HTERT RPE-1 (cell line): ENCODE results near the gene CTDSP2.
"Not testable (repeated sequence)": the region's sequence is repeated elsewhere in the genome, so short reads cannot be mapped to it uniquely, and the experiment has no call there.

Experiments
- in situ Hi-C: fragments of 300-500 bp; cut with MboI; formaldehyde crosslinking; loops from 4 replicates; pipeline ENCODE4 v1.14.3; 2020; ENCODE audit warnings: low sequenced_read_pairs

The CTDSP2 gene, protein sequence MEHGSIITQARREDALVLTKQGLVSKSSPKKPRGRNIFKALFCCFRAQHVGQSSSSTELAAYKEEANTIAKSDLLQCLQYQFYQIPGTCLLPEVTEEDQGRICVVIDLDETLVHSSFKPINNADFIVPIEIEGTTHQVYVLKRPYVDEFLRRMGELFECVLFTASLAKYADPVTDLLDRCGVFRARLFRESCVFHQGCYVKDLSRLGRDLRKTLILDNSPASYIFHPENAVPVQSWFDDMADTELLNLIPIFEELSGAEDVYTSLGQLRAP

DNA sequence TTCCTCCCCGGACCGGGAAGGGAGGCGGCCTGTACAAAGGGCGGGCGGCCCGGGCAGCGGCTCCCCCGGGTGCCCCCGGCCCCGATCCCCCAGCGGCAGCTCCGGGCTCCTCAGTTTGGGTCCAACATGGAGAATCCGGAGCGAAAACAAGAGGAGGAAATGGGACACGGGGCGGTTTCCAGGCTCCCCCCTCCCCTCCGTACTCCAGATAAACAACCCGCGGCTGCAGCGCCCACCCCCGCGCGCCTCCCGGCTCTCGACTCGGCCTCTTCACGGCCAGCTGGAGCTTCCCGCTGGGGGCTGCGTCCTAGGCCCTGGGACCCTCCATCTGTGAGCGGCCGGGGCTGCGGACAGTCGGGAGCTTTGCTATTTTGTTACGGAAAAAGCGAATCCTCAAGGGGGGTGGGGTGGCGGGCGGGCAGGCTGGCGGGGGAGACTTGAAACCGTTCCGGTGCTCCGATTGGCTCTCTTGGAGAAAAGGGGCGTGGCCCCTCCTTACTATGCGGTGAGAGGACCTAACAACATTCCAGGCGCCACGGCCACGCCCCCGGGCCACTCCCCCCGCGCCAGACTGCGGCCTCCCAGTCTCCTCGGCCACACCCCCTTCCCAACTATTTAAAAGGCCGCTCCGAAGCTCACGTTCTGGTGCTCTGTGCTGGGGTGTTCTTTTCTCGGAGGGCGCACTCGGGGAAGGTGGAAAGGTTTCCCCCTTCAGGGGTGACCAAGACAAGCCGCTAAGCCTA, at the start of gene CTDSP2:
Gene CTDSP2, minus strand, starts transcription at position 153 of the 743 bp plus-strand sequence. CDS start 294 bp downstream, outside the sequence.
- in situ Hi-C loops: no loop called here

DNA sequence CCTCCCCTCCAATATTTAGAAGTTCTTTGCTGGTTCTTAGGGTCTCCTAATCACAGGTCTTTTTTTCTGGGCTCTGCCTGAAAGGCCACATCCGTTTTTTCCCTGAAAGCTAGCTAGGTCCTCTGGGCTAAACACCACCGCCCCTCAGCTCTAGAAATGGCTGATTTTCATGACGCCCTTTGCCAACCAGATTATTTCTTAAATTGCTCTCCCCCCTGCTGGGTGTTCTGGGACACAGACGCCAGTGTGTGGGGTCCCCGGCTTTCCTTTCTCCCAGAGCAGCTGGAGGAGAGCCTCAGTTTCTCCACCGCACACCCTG, 49.5 kb upstream of the CTDSP2 start:
- in situ Hi-C loops: no loop called here

DNA sequence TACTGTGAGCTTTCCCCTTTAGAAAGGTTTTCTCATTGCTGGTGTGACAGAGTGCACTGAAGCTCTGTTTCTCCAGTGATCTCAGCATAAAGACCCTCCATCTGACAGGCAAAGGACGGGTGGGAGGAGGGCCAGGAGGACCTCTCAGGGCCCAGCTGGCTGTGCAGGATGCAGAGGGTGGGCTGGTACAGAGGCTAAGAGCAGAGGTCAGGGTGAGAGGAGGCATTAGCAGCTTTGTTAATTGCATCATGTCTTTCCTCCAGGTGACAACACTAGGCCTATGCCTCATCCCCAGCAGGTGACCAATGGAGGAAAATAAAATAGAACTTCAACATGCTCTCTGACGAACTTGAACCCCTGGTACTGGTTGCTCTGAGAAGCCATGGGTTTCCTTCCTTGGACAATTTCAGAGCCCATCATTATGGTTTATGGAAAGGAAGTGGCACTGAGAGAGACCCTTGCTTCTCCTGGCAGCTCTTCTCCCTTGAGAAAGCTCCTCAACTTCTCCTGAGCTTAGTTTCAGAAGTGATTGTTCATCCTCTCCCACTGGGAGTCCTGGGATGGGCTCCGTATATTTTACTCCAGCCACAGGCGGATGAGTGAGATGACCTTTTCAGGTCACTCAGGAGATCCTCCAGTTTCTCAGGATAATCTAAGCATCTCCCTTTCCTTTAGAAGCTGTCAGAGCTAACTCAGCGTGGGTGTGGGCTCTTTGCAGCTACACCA, 49.0 kb upstream of the CTDSP2 start:
- in situ Hi-C loops: no loop called here

DNA sequence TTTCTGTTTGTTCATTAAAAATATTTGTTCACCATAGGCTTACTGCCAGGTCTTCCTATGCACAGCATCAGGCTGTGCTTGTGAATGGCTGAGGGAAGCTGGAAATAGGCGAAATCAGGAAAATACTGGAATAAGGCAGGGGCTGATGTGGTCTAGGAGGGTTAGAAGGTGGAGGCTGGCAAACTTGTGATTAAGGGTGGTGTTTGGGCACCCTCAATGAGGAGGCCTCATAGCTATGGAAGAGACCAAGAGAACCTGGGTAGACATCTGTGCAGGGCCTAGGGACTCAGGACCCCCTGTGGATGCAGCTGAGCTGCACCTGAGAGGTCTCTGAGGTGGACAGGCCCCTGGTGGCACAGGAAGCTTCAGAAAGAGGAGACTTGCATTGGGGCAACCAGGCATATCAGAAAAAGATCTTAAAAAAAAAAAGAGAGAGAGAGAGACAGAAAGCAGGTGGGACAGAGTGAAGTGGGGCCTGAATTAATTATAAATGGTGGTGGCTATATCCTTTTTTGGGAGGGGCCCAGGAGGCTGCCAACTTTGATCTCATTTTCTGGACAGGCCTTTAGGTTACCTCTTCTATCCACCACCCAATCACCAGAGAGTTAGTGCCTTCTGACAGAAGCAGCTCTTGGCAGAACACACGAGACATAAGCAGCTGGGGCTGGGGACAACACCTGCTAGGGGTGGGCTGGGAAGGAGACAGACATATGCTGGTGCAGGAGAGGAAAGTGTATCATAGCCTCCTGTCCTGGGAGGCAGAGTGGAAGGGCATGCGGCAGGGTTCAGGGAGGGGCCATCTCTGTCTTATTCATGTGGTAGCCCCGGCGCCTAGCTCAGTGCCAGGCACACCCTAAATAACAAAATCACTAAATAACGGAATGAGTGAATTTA, 48.1 kb upstream of the CTDSP2 start:
- in situ Hi-C loops: no loop called here

DNA sequence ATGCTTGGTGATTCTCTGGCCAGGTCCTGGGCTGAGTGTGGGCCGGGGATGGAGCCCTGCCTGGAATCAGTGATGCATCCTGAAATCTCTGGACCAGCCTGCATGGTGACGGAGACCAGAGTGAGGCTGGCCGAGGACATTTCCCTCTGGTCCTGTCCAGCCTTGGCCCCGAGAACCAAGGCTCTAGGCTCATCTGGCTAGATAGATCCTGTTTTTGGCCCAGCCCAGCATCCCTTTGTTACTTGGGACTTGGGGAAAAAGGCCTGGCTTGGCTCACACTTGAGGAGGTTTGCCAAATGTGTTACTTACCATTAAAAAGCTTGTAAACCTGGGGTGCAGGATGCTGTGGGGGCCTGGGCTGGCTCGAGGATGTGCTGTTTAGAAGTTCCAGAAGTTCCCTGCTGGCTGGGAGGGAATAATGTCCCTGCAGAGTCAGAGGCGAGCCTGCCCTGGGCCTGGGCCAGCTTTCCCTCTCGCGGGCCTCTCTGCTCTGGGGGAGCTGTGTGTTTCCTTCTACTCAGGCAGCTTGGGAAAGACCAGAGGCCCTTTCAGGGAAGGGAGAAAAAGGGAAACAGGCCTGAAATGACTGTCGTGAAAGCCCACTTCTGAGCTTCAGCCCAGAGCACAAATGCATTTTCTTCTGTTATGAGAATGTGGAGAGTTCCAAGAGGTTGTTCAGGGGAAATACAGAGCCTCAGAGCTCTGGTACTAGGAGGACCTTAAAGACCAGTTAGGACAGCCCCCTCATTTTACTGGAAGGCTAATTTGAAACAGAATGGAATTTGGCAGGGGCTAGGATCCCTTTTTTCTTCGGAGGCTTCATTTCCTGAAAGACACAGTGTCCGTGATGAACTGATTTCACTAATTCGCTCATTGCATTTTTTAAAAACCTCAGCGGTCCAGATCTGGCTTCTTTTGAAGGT, 47.2 kb upstream of the CTDSP2 start:
- in situ Hi-C loops: no loop called here

DNA sequence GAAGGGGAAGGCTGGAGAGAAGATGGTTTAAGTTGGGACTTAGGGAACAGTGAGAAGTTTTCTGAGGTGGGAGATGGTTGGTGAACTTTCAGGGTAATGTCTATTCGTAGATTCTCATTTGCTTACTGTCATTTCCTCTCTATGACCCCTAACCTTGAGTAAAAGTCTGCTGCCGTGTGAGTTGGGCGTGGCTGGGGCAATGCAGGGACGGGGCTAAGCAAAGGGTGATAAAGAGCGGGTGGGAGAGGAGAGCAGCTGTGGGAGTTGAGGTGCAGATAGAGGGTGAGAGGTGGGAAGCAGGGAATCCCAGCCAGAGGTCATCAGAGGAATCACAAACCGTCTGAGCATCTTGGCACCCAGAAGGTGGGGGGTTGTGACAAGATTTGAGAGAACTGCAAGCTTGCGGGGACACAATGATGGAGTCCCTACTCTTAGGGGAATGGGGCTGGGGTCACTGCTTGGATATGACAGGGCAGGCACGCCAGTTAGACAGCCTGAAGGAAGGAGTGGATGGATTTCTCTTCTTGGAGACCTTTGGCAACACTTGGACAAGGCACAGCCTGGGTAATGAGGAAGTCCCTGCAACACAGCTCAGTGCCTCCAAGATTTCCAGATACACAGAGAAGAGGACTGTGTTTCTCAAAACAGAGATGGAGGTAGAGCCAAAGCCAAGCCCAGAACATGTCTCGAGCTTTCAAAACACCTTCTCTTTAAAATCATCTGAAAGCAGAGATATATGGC, 45.9 kb upstream of the CTDSP2 start:
- in situ Hi-C loops: no loop called here

DNA sequence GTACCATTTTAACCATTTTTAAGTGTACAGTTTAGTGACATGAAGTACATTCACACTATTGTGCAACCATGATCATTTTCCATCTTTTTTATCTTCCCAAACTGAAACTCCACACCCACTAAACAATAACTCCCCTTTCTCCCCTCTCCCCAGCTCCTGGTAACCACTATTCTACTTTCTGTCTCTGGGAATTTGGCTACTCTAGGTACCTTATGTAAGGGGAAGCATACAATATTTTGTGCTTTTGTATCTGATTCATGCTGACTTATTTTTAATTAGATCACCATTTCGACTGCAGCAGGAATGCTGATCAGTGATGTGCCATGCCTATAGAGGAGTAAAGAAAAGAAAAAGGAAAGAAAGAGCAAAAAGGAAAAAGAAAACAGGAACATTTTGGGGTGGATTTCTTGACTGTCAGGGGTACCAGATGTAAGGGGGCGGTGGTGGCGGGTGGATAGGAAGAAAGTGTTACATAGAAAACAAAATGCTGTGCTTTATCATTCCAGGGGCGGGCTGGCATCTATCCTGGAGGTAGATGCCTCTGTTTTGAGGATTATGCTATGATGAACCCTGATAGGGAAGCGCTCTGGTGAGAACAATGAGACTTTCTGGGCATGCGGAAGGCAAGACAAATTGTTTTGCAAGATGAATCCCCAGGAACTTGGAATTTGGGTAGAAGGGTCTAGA, 45.2 kb upstream of the CTDSP2 start:
- in situ Hi-C loops: no loop called here

DNA sequence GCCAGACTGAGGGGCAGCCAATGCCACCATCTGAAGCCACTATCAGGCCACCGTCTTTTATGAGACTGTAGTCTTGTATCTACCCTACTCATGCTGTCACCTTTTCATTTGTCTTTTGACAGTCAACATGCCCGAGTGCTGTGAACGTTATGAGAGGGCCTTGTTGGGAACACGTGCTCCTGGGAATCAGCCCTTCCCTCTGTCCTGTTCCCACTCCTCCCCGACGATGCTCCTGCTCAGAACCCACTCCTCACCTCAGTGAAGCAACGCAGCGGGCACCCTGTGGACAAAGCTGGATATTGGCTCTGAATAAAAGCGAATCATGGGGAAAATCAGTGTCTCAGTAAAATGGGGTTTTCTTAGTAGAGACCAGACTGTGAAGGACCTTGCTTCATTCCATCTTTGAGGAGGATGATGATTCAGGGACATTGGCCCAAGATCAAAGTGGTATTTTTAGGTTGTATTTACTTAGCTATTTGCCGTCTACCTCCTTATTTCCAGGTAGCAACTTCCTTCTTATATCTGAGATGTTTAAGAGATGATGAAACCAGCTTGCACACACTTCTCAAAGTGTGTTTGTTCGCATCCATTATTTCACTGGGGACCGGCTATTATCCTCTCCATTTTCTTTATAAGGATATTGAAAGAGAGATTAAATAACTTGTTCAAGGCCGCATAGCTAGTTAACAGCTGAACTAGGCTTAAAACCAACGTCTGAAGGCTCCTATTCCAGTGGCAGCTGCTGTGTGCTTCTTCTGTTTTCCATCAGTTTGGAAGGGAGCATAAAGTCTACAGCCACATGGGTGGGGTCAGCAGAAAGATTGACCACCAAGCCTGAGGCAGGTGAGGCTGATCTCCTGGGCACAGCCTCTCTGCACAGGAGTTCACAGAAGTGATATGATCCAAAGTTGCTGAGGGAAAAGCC, 43.9 kb upstream of the CTDSP2 start:
- in situ Hi-C loops: no loop called here

DNA sequence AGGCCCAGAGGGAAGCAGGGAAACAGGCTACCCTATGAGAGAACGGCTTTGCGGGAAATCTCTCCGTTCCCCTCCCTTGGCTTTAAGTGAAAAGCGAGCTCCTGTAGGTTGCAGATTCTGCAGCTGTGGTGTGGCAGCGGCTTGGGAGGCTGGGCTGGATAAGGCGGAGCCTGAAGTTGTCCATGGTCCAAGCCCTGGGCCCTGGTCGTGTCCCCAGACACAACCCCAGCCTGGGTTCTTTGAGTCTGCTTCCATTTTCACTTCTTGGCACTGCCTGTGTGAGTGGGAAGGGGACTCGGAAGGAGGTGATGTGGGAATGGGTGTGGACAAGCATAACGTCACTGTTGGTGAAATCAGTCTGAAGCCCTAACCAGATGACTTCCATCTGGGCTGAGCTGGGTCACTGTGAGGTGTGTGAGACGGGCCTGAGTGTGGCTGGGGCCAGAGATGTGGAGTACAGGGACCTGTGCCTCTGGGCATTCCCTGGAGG, 43.0 kb upstream of the CTDSP2 start:
- in situ Hi-C loops: no loop called here

DNA sequence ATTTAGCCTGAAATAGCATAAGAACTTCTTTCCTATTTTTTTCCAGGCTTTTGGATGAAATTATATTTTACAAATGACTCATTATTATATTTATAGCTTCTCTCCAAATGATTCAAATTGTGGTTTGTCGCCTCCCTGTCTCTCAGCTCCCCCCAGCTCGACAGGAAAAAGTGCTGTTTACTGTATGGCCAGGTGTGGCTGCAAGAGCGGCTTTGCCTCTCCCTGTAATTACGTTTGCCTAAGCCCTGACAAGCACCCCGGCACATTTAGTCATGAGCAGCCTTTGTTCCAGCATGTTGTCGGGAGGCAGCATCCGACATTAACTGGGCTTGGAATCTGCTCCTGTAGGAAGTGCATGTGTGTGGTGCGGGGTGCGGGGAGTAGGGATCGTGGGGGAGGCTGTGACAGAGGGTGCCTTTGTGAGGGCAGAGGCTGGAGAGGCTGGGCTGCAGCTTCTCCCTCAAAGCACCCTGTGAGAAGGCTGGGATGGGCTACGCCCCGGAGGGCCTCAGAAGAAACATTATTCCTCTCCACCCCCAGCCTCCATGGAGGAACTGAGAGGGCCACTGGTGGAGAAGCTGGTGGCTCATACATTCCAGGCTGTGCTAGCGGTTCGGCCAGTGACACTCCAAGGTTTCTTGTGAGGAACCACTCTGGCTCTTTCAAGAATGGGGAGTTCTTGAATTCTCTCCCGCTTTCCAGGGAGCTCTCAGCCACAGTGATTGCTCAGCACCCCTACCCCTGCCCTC, 42.1 kb upstream of the CTDSP2 start:
- in situ Hi-C loops: no loop called here

DNA sequence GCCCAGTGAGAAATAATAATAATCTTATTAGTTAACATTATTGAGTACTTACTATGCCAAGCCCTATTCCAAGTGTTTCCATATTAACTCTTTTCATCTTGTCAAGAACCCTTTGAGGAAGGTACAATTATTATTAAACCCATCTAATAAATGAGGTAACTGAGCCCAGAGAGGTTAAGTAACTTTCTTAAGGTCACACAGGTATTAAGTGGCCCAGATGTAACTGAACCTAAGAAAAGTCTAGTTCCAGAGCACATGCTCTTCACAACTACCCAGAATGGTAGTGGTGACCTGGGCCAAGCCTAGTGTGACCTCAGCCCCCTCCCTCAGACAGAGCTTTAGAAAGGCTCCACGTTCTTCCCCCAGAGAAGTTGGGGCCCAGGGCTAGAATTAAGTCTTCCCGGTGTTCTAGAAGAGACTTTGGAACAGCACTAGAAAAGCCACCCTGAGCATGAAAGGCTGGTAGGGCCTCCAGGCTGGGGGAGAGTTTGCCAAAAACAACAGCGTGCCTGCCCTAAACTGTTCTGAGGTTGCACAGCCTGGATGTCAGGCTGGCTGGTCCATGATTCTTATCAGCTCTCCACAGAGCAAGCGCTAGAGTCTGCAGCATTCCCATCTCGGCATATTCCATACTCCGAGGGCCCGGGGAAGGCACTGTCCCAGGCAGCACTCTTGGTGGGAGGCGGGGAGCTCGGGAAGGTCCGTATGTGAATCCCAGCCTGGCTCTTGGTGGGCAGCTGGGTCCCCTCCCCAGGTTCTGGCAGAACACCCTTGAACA, 41.3 kb upstream of the CTDSP2 start:
- in situ Hi-C loops: no loop called here

DNA sequence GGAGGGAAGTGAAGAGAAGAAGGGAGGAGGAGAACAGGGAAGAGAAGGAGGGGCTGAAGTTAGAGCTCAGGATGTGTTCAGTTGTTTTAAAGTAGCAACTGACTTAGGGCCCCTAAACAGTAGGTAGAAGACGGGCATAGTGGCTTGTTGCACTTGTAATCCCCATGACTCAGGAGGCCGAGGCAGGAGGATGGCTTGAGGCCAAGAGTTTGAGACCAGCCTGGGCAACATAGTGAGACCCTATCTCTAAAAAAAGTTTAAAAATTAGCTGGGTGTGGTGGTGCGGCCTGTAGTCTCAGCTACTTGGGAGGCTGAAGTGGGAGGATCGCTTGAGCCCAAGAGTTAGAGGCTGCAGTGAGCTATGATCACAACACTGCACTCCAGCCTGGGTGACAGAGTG, 40.4 kb upstream of the CTDSP2 start:
- in situ Hi-C loops: not testable (repeated sequence)

DNA sequence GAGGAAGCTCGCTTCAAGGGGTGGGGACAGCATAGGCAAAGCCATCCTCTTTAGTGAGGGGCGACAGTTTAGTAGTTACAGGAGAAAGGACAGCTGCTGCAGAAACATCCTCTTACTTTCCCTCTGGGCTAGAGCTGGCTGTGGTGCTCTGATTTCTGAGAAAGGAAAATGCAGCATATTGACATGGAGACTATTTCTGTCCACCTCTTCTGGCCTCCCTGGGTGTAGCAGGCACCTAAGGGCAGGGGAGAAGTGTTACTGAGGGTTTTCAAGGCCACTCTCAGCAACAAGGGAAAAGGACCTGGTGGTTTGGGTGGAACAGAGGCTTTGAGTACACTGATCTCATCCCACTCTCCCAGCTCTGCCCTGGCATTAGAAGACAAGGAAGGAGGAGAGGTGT, 40.0 kb upstream of the CTDSP2 start:
- in situ Hi-C loops: no loop called here

DNA sequence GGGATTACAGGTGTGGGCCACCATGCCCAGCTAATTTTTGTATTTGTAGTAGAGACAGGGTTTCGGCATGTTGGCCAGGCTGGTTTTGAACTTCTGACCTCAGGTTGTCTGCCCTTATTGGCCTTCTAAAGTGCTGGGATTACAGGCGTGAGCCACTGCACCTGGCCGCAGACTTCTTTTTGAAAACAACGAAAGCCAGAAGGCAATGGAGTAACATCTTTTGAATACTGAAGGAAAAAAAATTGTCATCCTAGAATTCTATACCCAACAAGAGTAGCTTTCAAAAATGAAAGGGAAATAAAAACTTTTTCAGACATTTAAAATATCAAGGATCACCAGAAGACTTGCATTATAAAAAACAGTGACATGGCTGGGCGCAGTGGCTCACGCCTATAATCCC, 38.7 kb upstream of the CTDSP2 start:
- in situ Hi-C loops: no loop called here

DNA sequence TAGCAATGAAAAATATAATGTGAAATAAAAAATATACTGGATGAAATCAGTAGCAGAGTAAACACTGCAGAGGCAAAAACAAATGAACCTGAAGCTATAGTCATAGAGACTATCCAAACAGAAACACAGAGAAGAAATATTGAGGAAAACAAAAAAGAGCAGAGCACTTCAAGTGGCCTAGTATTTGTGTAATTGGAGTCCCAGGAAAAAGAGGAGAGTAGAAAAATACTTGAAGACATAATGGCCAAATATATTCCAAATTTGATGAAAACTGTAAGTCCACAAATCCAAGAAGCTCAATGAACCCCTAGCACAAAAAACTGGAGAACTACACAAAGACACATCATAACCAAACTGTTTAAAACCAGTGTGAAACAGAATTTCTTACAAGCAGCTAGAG, 37.2 kb upstream of the CTDSP2 start:
- in situ Hi-C loops: no loop called here

DNA sequence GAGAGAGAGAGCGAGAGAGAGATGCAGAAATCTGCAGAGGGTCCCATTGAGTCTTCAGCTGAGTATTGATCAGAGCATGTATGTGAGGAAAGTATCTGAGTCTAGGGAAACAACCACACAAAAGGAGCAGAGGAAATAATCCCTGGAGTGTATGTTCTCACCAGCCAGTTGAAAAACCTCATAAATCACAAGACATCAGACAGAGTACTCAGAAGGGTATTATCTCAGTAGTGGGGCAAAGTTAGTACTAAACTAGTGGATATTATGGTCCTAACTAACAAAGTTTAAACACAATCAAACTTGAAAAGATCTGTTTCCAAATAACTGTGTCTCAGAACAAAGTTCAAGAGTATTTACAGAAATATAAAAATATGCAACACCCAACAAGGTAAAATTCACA, 36.5 kb upstream of the CTDSP2 start:
- in situ Hi-C loops: no loop called here
